ENCODE data around the gene KCNT2.

DNA sequence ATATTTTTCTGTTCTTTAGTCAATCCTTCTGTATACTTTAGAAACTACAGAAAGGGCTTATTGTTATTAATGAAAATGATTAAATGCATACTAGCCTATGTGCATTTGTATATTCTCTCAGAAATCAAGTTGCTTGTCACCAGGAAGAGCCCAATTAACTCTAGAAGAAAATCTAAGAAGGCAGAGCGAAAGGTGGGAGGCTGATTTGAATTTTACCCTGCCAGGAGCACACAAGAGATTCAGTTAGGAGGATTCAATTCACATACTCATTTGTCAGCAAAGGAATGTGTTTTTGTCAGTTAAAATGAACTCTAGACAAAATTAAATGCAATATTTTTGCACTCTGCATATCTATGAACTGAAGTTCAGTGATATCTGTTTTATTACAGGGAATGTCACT, 411.8 kb downstream of the KCNT2 start:
- TF ChIP-seq, protein P1, sequence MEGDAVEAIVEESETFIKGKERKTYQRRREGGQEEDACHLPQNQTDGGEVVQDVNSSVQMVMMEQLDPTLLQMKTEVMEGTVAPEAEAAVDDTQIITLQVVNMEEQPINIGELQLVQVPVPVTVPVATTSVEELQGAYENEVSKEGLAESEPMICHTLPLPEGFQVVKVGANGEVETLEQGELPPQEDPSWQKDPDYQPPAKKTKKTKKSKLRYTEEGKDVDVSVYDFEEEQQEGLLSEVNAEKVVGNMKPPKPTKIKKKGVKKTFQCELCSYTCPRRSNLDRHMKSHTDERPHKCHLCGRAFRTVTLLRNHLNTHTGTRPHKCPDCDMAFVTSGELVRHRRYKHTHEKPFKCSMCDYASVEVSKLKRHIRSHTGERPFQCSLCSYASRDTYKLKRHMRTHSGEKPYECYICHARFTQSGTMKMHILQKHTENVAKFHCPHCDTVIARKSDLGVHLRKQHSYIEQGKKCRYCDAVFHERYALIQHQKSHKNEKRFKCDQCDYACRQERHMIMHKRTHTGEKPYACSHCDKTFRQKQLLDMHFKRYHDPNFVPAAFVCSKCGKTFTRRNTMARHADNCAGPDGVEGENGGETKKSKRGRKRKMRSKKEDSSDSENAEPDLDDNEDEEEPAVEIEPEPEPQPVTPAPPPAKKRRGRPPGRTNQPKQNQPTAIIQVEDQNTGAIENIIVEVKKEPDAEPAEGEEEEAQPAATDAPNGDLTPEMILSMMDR (conservative IDR thresholded peaks at IDR 0.05; ENCODE audit: low read length), result no peak
- no peak for TF ChIP-seq EZH2phosphoT487 (IDR thresholded peaks at IDR 0.05; ENCODE audit: borderline replicate concordance, low read depth, low read length)
